Stimulated activated CD4-positive, alpha-beta T cell treated with anti-CD3 and anti-CD28 coated beads, Interleukin-2, amount 100 ng/mL, for 4 hours (primary cell): ENCODE measurements around the gene MAFB.

Source experiments
- DNase-seq: peaks from one replicate; pipeline ENCODE4 v3.0.0-alpha.2; 2020; ENCODE audit warnings: low read depth

Gene MAFB

DNA sequence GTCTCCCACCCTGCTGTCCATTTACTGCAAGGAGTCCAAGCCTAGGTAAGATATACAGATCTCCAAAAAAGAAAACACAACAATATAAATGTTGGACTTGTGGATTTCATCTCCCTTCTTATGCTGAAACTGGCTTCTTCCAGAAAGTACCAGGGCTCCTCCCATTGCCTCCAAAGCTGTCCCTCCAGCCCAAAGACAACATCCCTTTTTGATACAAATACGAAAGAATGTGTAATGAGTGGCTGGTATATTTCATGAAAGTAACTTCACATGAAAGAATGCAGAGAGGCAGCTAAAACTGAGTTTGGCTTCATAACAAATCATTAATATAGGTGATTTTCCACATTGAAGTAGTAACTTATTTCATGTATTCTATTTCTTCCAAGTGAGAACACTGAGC, 7.9 kb downstream of the MAFB start:
- DNase-seq, result no peak

GRCh38 chr20:40680161-40680959, 8.7 kb downstream of the MAFB start:
- DNase-seq, result no peak

GRCh38 chr20:40679184-40679583, 9.9 kb downstream of the MAFB start:
- DNase-seq, result no peak

- DNase-seq, result no peak
Measured at GRCh38 chr20:40678286-40678875, 10.7 kb downstream of the MAFB start.

DNA sequence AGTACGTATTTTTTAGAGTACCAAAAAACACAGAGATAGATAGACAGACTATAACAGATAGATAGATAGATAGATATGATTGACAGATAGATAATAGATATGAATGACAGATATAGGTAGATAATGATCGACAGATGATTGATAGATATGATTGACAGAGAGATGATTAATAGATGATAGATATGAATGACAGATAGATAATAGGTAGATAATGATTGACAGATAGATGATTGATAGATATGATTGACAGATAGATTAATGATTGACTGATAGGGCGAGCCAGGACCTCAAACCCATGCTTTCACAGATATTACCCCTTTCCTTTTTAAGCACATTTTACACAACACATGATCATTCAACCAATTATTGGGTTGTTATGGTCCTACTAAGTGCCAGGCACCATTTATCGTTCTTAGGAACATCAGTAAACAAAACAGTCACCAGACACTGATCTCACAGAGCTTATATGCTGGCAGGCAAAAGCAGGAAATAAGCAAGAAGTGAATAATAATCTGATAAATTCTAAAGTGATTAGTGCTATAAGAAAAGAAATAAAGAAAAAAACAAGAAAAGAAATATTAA, 11.6 kb downstream of the MAFB start:
- no peak for DNase-seq

- no peak for DNase-seq
Measured at GRCh38 chr20:40676491-40677269, 12.4 kb downstream of the MAFB start.

DNA sequence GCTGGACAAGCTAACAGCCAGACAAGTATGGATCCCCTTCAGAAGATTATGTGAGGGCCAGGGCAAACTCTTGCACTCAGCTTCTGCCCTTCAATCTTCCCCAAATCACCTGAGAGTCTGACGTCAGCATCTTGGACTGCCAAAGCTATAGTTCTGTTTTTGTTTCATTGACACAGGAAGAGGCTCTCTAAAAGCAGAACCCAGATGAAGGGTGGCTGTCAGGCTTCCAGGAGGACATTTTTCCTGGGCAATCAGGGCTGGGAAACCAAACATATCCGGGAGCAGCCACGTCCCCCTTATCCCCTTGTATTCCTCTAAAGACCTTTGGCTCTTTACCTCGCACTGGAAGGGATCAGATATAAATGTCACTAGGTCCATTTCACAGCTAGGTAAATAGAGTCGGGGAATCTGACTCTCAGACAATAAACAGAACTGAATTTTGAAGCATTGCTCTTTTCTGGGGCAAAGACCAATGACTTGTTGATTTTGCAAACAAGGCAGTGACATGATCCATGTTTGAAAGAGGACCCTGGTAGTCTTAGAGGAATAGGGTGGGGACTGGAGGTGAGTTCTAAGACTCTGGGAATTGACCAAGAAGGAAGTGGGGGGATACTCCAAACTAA, 13.3 kb downstream of the MAFB start:
- DNase-seq, result no peak

- DNase-seq, result no peak
Measured at GRCh38 chr20:40673442-40673841, 15.6 kb downstream of the MAFB start.

DNA sequence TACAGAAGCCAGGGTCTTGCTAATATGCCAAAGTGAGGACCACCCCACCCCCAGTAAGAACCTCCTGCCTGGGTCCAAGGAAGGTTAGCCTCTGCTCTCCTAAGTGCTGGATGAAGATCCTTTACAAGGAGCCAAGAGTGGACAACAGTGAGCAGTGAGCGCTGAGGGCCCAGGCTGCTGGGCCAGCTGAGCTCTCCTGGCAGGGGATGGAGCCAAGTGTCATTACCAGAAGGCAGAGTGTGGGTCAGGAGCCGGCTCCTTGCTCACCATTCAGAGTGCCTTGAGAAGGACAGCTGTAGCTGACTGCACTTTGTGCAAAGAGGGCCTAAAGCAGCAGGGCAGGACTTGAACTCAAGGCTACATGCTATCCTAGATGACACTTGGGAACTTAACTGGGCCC, 16.9 kb downstream of the MAFB start:
- DNase-seq, result no peak

GRCh38 chr20:40670253-40670652, 18.8 kb downstream of the MAFB start:
- no peak for DNase-seq

DNA sequence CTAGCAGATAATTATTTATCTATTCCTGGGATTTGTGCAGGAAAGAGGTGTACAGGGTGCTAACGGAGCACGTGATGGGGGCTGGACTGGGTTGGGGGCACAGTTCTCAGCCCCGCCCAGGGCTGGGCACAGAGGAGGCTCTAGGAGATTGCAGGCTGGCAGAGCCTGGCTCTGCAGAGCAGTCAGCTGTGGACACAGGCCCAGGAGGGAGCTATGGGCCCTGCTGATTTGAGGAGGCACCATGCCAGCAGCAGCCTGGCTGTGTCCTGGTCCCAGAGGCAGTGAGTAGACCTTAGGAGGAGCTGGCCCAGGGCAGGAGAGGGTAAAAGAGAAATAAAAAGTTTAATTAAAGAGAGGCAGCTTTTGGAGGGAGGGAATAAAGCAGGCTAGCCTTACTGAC, 19.3 kb downstream of the MAFB start:
- DNase-seq, result no peak

GRCh38 chr20:40668449-40669228, 20.4 kb downstream of the MAFB start:
- DNase-seq, result no peak

DNA sequence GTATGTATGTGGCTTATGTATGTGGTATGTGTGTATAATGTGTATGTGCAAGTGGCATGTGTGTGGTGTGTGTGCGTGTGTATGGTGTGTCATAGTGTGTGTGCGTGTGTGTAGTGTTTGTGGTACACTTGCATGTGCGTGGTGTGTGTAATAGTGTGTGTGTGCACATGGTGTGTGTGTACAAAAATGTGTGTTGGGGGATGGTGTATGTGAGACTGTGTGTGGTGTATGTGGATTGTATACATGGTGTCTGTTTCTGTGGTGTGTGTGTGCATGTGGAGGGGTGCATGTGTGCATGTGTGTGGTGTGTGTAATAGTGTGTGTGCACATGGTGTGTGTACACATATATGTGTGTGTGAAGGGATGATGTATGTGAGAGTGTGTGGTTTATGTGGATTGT, 21.5 kb downstream of the MAFB start:
- DNase-seq, result no peak

DNA sequence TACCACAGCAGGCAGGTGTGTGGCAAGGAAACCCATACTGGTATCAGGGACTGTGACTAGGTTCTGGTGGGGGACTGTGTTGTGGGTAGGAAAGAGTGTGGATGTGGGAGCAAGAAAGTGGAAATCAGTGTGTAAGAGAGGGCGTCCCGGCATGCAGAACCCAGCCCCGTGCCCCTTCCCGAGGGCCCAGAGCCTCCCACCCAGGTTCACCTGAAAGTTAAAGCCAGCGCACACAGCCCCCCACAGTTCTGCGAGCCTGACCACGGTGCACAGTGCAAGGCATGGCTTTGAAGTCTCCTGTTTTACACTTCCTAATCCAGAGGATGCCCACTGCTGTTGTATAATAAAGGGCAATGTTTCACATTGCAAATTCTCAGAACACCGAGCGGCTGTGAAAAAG, 22.7 kb downstream of the MAFB start:
- no peak for DNase-seq

DNA sequence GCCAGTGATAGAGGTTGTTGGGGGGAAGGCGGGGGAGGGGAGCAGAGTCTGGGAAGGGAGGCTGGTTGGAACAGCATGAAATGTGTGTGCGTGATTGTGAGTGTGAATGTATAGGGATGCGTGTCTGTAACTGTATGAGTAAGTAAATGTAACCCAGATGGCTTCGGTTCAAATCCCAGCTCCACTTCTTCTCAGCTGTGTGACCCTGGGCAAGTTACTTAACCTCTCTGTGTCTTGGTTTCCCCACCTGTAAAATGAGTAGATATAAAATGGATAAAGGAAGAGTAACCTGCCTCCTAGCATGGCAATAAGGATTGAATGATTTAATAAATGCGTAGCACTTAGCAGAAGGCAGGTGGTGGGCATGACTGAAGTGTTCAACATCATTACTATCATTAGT, 24.1 kb downstream of the MAFB start:
- no peak for DNase-seq

DNA sequence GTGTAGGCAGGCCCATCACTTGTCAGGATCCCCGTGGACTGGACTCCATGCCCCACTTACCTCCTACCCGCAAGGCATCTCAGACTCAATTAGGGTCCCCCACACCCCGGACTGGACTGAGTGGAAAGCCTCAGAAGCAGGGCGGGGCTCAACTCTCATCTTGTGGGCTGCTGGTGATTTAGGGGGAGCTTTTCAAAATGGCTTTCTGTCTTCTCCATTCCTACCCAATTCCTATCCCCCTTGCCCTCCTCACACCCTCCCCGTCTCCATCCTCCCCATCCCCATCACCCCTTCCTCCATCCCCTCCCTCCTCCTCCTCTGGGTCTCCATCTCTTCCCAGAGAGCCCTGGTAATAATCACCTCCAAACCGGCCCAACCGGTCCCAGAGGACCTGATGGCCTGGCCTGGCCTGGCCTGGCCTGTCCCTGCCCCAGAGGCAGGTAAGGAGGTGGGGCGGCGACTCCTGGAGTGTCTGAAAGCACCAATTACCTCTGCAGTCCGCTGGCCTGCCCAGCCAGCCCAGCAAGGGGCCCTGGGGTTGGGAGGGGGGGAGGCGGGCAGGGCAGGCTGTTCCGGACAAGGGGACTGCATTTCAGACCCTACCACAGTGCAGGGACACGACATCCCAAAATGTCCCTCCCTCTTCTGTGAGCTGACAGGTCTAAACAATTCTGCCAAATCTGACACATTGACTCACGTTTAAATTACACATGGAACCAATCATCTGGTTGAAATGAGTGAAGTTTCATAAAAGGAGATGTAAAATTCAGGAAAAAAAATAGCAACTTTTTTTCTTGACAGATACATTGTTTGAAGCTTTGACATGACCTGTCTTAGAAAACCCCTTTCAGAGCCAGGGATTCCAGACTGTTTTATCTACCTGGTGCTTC, 24.8 kb downstream of the MAFB start:
- DNase-seq, result no peak

- no peak for DNase-seq
Measured at GRCh38 chr20:40663304-40663790, 25.7 kb downstream of the MAFB start.

- no peak for DNase-seq
Measured at GRCh38 chr20:40659567-40659966, 29.5 kb downstream of the MAFB start.

DNA sequence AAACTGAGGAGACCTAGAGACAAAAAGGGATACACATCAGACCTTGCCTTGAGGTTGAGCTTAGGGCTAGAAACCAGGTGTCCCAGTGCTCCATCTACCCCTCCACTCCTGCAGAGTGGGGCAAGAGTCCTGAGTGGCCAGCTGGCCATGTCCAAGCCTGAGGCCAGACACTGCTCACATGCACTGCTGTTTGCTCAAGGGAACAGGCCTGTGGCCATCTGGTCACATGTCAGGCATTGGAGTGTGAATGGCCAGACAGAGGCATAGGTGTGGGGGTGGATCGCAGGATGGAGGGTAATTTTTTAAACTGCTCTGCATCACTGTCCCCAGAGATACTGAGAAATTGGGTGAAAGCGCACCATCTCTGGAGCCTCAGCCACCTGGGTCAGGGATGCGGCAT, 30.5 kb downstream of the MAFB start:
- DNase-seq, result no peak

DNA sequence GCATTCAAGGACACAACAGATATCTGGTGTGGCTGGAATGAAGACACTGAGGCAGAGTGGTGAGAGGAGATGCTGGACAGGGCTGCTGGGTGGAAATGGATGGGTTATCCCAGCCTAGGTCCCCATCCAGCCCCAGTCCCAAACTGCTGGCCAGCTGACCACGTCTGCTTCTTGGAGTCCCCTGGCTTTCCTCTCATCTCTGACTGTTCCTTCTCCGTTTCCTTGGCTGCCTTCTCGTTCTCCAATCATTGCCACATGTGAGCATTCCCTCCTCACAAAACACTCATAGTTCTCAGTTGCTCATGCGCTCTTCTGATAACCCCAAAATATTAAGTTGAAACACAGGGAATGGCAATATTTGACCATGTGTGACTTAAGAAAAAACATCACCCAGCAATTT, 31.5 kb downstream of the MAFB start:
- no peak for DNase-seq
